Small intestine (tissue), 7 donors: Measurements from ENCODE around the gene TAAR9. TPM values are rescaled to one million over a fixed set of nuclear protein-coding genes. Genes with fewer than 3 reads are reported as not detected.

Experiments
- DNase-seq, 2 donors: peaks; one replicate each; pipeline versions ENCODE4 v3.0.0 to v3.0.0-alpha.2; 2013
- FAIRE-seq: peaks from 2 replicates; lab custom pipeline; 2012; peaks lifted over from hg19 to GRCh38; lab: Jason Lieb, UNC
- H3K27ac ChIP-seq, 3 donors: one replicate each; pipeline ENCODE4 v1.5.1; 2013; ENCODE audit warnings: low read length in 2 of 3, mild to moderate bottlenecking in 2 of 3, control low read depth in 1 of 3, inconsistent platforms in 1 of 3, low read depth in 1 of 3, moderate library complexity in 1 of 3
- H3K27me3 ChIP-seq, 3 donors: one replicate each; pipeline ENCODE4 v1.6.1; 2013; ENCODE audit warnings: low read length in 3 of 3, inconsistent platforms in 1 of 3; ENCODE audit not compliant: control insufficient read depth in 3 of 3, insufficient read depth in 3 of 3
- H3K36me3 ChIP-seq, 3 donors: one replicate each; pipeline ENCODE4 v1.6.1; 2013; ENCODE audit warnings: low read length in 3 of 3, inconsistent platforms in 1 of 3, low read depth in 1 of 3, mild to moderate bottlenecking in 1 of 3, moderate library complexity in 1 of 3; ENCODE audit not compliant: control insufficient read depth in 3 of 3, insufficient read depth in 2 of 3
- H3K4me1 ChIP-seq, 3 donors: one replicate each; pipeline ENCODE4 v1.6.1; 2013; ENCODE audit warnings: low read length in 2 of 3, inconsistent platforms in 1 of 3, low read depth in 1 of 3, mild to moderate bottlenecking in 1 of 3, moderate library complexity in 1 of 3; ENCODE audit not compliant: control insufficient read depth in 3 of 3, insufficient read depth in 2 of 3
- H3K4me3 ChIP-seq, 3 donors: one replicate each; pipeline ENCODE4 v1.5.1; 2013; ENCODE audit warnings: low read length in 3 of 3, control low read depth in 1 of 3, inconsistent platforms in 1 of 3, low read depth in 1 of 3, mild to moderate bottlenecking in 1 of 3, moderate library complexity in 1 of 3
- H3K9me3 ChIP-seq, 2 donors: one replicate each; pipeline ENCODE4 v1.6.1; 2013; ENCODE audit warnings: low read depth in 1 of 2, low read length in 1 of 2; ENCODE audit not compliant: control insufficient read depth in 2 of 2, insufficient read depth in 1 of 2
- WGBS, 3 donors: extraction: QIAGEN DNeasy Blood & Tissue Kit; methylation state at CpG; one replicate each; pipeline ENCODE4 v1.1.7; 2013; 5-methylcytosine and 5-hydroxymethylcytosine counted together
- polyA plus RNA-seq, 4 donors: library from polyadenylated mRNA; stranded (reverse) in 3 of 4; unstranded in 1 of 4; fragments of 200-250 nt in 3 of 4; fragments of 120-200 nt in 1 of 4; gene quantifications; one replicate each; pipeline versions ENCODE4 v1.2.1 to v1.2.3, GENCODE V29; 2013
- donor health status: healthy with polysubstance abuse.
- donor health status: control.
- donor health status: control.
- donor health status: Bipolar disorder and iron deficiency.
- donor health status: healthy.

Gene TAAR9
- polyA plus RNA-seq, 4 donors, result not detected

- peak; percentile 11 to 48 for DNase-seq
- Histone ChIP-seq H3K36me3 (peaks cover 2 to 9% (median 6%) of the 10 kb centered on the region in 3 donors), H3K27me3 (no peaks in the 10 kb centered on the region), H3K9me3 (no peaks in the 10 kb centered on the region), H3K4me1 (peaks cover 6 to 18% (median 11%) of the 10 kb centered on the region in 3 donors), H3K27ac (peak overlapping the region in 1 of 3 donors; percentile 84), H3K4me3 (peak overlapping the region; percentile 30 to 76 (median 58))
- FAIRE-seq, result no peak
- 10 to 29% (median 19%) methylated on average over 2 of the region's 2 CpGs for WGBS, 3 donors
Measured at GRCh38 chr6:132511831-132512220, 26.3 kb upstream of the TAAR9 start.

GRCh38 chr6:132512342-132512637 lies 25.8 kb upstream of the TAAR9 start:
- Histone ChIP-seq H3K36me3 (peaks cover 2 to 9% (median 6%) of the 10 kb centered on the region in 3 donors), H3K4me1 (peaks cover 6 to 18% (median 11%) of the 10 kb centered on the region in 3 donors)
- FAIRE-seq, result peak; percentile 59

GRCh38 chr6:132512638-132513632 lies 25.1 kb upstream of the TAAR9 start, which contains the start of gene STX7:
STX7 (minus strand) TSS chr6:132513116; CDS start chr6:132503530, 9,586 bp downstream.
- FAIRE-seq (no peak), DNase-seq (peak; percentile 97)
- 1% methylated on average over 44 to 67 of the region's 67 CpGs for WGBS, 3 donors
- Histone ChIP-seq H3K27ac (peak within 1 kb of the TSS; percentile 81 to 88 (median 84)), H3K27me3 (no peaks in the 10 kb centered on the region), H3K4me1 (peaks cover 4 to 15% (median 7%) of the 10 kb centered on the region in 3 donors), H3K4me3 (peak within 1 kb of the TSS; percentile 76 to 93 (median 90)), H3K36me3 (peaks cover 2 to 6% (median 6%) of the 10 kb centered on the region in 3 donors), H3K9me3 (no peaks in the 10 kb centered on the region)

More at GRCh38 chr6:132512342-132512637, 25.8 kb upstream of the TAAR9 start:
- Histone ChIP-seq H3K4me3 (peak overlapping the region; percentile 76 to 93 (median 90)), H3K27me3 (no peaks in the 10 kb centered on the region), H3K9me3 (no peaks in the 10 kb centered on the region), H3K27ac (peak overlapping the region; percentile 81 to 88 (median 84))
- WGBS, 3 donors, result 0% methylated on average over 7 of the region's 7 CpGs
- DNase-seq, result no peak

GRCh38 chr6:132513831-132514545 lies 24.1 kb upstream of the TAAR9 start:
- DNase-seq (peak; percentile 61 to 63), FAIRE-seq (no peak)
- Histone ChIP-seq H3K4me3 (no peak overlapping the region), H3K9me3 (no peaks in the 10 kb centered on the region), H3K36me3 (peaks cover 0 to 1% (median 0%) of the 10 kb centered on the region in 3 donors), H3K27ac (peak overlapping the region; percentile 32 to 84 (median 78)), H3K27me3 (no peaks in the 10 kb centered on the region), H3K4me1 (peaks cover 0 to 11% (median 6%) of the 10 kb centered on the region in 3 donors)
- WGBS, 3 donors, result 17 to 45% (median 27%) methylated on average over 3 of the region's 3 CpGs

- no peak for FAIRE-seq
- 65 to 91% (median 84%) methylated on average over 2 of the region's 2 CpGs for WGBS, 3 donors
- Histone ChIP-seq H3K9me3 (no peaks in the 10 kb centered on the region), H3K4me3 (no peak overlapping the region), H3K36me3 (no peaks in the 10 kb centered on the region), H3K27me3 (no peaks in the 10 kb centered on the region), H3K27ac (no peak overlapping the region), H3K4me1 (peaks cover 0 to 11% (median 2%) of the 10 kb centered on the region in 3 donors)
- DNase-seq, result no peak
Measured at GRCh38 chr6:132515386-132515785, 22.7 kb upstream of the TAAR9 start.

- DNase-seq, result no peak
- Histone ChIP-seq H3K27ac (no peak overlapping the region), H3K36me3 (no peaks in the 10 kb centered on the region), H3K4me1 (no peaks in the 10 kb centered on the region), H3K27me3 (no peaks in the 10 kb centered on the region), H3K9me3 (peaks cover 0 to 3% of the 10 kb centered on the region in 2 donors), H3K4me3 (no peak overlapping the region)
- FAIRE-seq, result no peak
- 49 to 64% (median 51%) methylated on average over 2 of the region's 2 CpGs for WGBS, 3 donors
Measured at GRCh38 chr6:132520953-132521352, 17.1 kb upstream of the TAAR9 start.

- H3K27ac ChIP-seq, result no peak overlapping the region
- peaks cover 0 to 3% of the 10 kb centered on the region in 2 donors for H3K9me3 ChIP-seq
- no peak for FAIRE-seq
Measured at GRCh38 chr6:132524646-132525045, 13.4 kb upstream of the TAAR9 start.

GRCh38 chr6:132525866-132526265 lies 12.2 kb upstream of the TAAR9 start:
- Histone ChIP-seq H3K4me3 (no peak overlapping the region), H3K4me1 (peaks cover 0 to 3% (median 0%) of the 10 kb centered on the region in 3 donors), H3K27ac (no peak overlapping the region), H3K36me3 (no peaks in the 10 kb centered on the region), H3K9me3 (peaks cover 0 to 3% of the 10 kb centered on the region in 2 donors), H3K27me3 (no peaks in the 10 kb centered on the region)
- no peak for DNase-seq
- FAIRE-seq, result no peak
- 77 to 98% (median 91%) methylated on average over 4 of the region's 4 CpGs for WGBS, 3 donors

More at GRCh38 chr6:132524646-132525045, 13.4 kb upstream of the TAAR9 start:
- WGBS, 3 donors, result 80 to 92% (median 90%) methylated on average over 5 of the region's 5 CpGs
- DNase-seq, result no peak
- Histone ChIP-seq H3K4me3 (no peak overlapping the region), H3K4me1 (peaks cover 0 to 3% (median 0%) of the 10 kb centered on the region in 3 donors), H3K27me3 (no peaks in the 10 kb centered on the region), H3K36me3 (no peaks in the 10 kb centered on the region)
